ENCODE data around the gene SLC13A3. TPM values are rescaled to one million over a fixed set of nuclear protein-coding genes. Genes with fewer than 3 reads are reported as not detected.

The SLC13A3 gene
- total RNA-seq, 1 experiment from 2014 or later = 17.5 TPM

DNA sequence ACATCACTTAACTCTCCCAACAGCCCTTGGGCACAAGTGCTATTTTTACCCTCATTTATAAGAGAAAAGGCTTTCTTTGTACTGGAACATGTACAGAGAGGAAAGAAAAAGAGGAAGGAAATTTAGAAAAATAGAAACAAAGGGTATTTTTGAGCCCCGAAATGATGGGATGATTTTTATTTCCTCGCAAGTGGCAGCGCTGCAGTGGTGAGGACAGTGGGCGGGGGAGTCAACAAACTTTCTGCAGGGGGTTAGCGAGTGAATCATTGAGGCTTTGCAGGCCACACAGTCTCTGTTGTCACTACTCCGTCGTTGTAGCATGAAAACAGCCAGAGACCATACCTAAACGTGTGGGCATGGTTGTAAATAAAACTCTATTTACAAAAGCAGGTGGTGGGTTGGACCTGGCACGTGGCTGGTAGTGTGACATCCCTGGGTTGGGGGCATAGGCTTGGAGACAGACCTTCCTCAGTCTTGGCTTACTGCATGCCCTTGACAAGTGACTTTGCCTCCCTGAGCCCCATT is 75.3 kb downstream of the SLC13A3 start:
- no peak overlapping the region for H2BK20ac ChIP-seq (ENCODE audit: low read depth, low read length, poor library complexity, severe bottlenecking)
- H2BK12ac ChIP-seq (ENCODE audit: insufficient read length, low read depth, low read length) = no peak overlapping the region
- no peaks in the 10 kb centered on the region for H3K79me2 ChIP-seq (ENCODE audit: insufficient read depth, low read length)
- H4K20me1 ChIP-seq (ENCODE audit: control insufficient read depth, insufficient read depth, insufficient read length) = no peaks in the 10 kb centered on the region
- no peaks in the 10 kb centered on the region for H3K79me1 ChIP-seq (ENCODE audit: insufficient read depth, low read depth, low read length, poor library complexity, severe bottlenecking)
- Mint-ChIP-seq H3K9me3 (peaks cover 7% of the 10 kb centered on the region in 2 experiments), H3K36me3 (ENCODE audit: insufficient read depth in 1 of 3, low read depth in 3 of 3) (peaks cover 12 to 33% (median 19%) of the 10 kb centered on the region in 3 experiments), H3K4me1 (peaks cover 4 to 16% of the 10 kb centered on the region in 2 experiments), H3K27ac (peak overlapping the region in 2 of 3 experiments; percentile 44 to 69; a peak in 1 of 7 replicates), H3K27me3 (ENCODE audit: low read depth) (no peaks in the 10 kb centered on the region), H3K4me3 (no peak overlapping the region)
- TF ChIP-seq, protein P1, sequence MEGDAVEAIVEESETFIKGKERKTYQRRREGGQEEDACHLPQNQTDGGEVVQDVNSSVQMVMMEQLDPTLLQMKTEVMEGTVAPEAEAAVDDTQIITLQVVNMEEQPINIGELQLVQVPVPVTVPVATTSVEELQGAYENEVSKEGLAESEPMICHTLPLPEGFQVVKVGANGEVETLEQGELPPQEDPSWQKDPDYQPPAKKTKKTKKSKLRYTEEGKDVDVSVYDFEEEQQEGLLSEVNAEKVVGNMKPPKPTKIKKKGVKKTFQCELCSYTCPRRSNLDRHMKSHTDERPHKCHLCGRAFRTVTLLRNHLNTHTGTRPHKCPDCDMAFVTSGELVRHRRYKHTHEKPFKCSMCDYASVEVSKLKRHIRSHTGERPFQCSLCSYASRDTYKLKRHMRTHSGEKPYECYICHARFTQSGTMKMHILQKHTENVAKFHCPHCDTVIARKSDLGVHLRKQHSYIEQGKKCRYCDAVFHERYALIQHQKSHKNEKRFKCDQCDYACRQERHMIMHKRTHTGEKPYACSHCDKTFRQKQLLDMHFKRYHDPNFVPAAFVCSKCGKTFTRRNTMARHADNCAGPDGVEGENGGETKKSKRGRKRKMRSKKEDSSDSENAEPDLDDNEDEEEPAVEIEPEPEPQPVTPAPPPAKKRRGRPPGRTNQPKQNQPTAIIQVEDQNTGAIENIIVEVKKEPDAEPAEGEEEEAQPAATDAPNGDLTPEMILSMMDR (conservative IDR thresholded peaks at IDR 0.05) = no peak
- H2AK5ac ChIP-seq (ENCODE audit: insufficient read length, low read length) = no peak overlapping the region
- H4K5ac ChIP-seq (ENCODE audit: insufficient read length, low read depth, low read length) = no peak overlapping the region
- H3K23ac ChIP-seq (ENCODE audit: insufficient read length, low read depth, low read length) = no peak overlapping the region
- H3K27ac ChIP-seq (ENCODE audit: insufficient read length, low read depth, low read length) = no peak overlapping the region
- H2BK15ac ChIP-seq (ENCODE audit: low read depth, low read length) = no peak overlapping the region
- no peak overlapping the region for H4K91ac ChIP-seq (ENCODE audit: insufficient read length, low read depth, low read length)
- H3K56ac ChIP-seq (ENCODE audit: insufficient read length, low read depth, low read length) = no peak overlapping the region
- H3K4me2 ChIP-seq (ENCODE audit: insufficient read depth, insufficient read length, low read length) = no peak overlapping the region
- DNase-seq = no peak
- no peak overlapping the region for H3K4ac ChIP-seq (ENCODE audit: low read depth, low read length)
- H3K27me3 ChIP-seq (ENCODE audit: insufficient read depth, low read length) = no peaks in the 10 kb centered on the region
- H2AFZ ChIP-seq (ENCODE audit: low read length) = no peak overlapping the region
- no peak overlapping the region for H3K18ac ChIP-seq (ENCODE audit: insufficient read length, low read depth, low read length)
- H3K14ac ChIP-seq (ENCODE audit: insufficient read depth, low read length) = no peak overlapping the region
- H3K23me2 ChIP-seq (ENCODE audit: insufficient read length, low read depth, low read length, poor library complexity, severe bottlenecking) = no peaks in the 10 kb centered on the region
- H2BK120ac ChIP-seq (ENCODE audit: low read depth, low read length, poor library complexity, severe bottlenecking) = no peak overlapping the region
- H3K4me1 ChIP-seq (ENCODE audit: insufficient read depth, low read length) = no peaks in the 10 kb centered on the region
- no peak overlapping the region for H3T11ph ChIP-seq (ENCODE audit: low read length)
- H3K9ac ChIP-seq (ENCODE audit: extremely low read depth, insufficient read length, low read length) = no peak overlapping the region
- H3K9me3 ChIP-seq (ENCODE audit: control insufficient read depth, low read depth, low read length) = no peaks in the 10 kb centered on the region
- H4K8ac ChIP-seq (replicated peaks; ENCODE audit: insufficient read length, low read depth, low read length) = no peak overlapping the region
- WGBS (ENCODE audit: extremely low coverage, insufficient read length, low lambda C conversion rate) = no CpG with 5 or more reads among the region's 9 CpGs
- H2BK5ac ChIP-seq (ENCODE audit: insufficient read length, low read length) = no peak overlapping the region

All from H9 (cell line).